Measurements from ENCODE around the gene RBP4.

The RBP4 gene

GRCh38 chr10:93595378-93596161 is 5.5 kb downstream of the RBP4 start:
- no peak for DNase-seq

- DNase-seq = no peak
Measured at GRCh38 chr10:93594518-93594917, 6.5 kb downstream of the RBP4 start.

GRCh38 chr10:93593749-93594148 is 7.3 kb downstream of the RBP4 start:
- DNase-seq = no peak

- DNase-seq = no peak
Measured at GRCh38 chr10:93593254-93593653, 7.8 kb downstream of the RBP4 start.

- DNase-seq = no peak
Measured at GRCh38 chr10:93591065-93591808, 9.8 kb downstream of the RBP4 start.

GRCh38 chr10:93590638-93591037 is 10.4 kb downstream of the RBP4 start:
- DNase-seq = no peak

GRCh38 chr10:93589648-93590562 is 11.1 kb downstream of the RBP4 start:
- no peak for DNase-seq

GRCh38 chr10:93584445-93584844 is 16.6 kb downstream of the RBP4 start:
- DNase-seq = no peak

GRCh38 chr10:93580828-93581227 is 20.2 kb downstream of the RBP4 start:
- no peak for DNase-seq

GRCh38 chr10:93579985-93580711 is 20.9 kb downstream of the RBP4 start:
- no peak for DNase-seq

- no peak for DNase-seq
Measured at GRCh38 chr10:93579089-93579488, 21.9 kb downstream of the RBP4 start.

- no peak for DNase-seq
Measured at GRCh38 chr10:93577565-93577964, 23.5 kb downstream of the RBP4 start.

GRCh38 chr10:93576888-93577287 is 24.1 kb downstream of the RBP4 start:
- no peak for DNase-seq

- DNase-seq = no peak
Measured at GRCh38 chr10:93573924-93574323, 27.1 kb downstream of the RBP4 start.

GRCh38 chr10:93573051-93573909 is 27.8 kb downstream of the RBP4 start:
- DNase-seq = no peak

GRCh38 chr10:93572606-93573005 is 28.4 kb downstream of the RBP4 start:
- DNase-seq = no peak

- no peak for DNase-seq
Measured at GRCh38 chr10:93570383-93570782, 30.7 kb downstream of the RBP4 start.

GRCh38 chr10:93568105-93568390 is 33.0 kb downstream of the RBP4 start:
- no peak for DNase-seq

GRCh38 chr10:93567277-93568104 is 33.5 kb downstream of the RBP4 start:
- DNase-seq = no peak

GRCh38 chr10:93566435-93567276 is 34.4 kb downstream of the RBP4 start, which contains the start of gene FFAR4:
Gene FFAR4 (plus strand): TSS chr10:93566665. CDS start chr10:93566721, 56 bp downstream.
- DNase-seq = no peak

All from CD4-positive, alpha-beta T cell treated with Interleukin-17A for 1 hour (primary cell).